Measurements from ENCODE around the gene DTD1.

DTD1 gene

GRCh38 chr20:18621004-18621403 is 33.1 kb downstream of the DTD1 start:
- H3K9ac ChIP-seq (ENCODE audit: low read depth, low read length): no peak overlapping the region
- no peaks in the 10 kb centered on the region for H3K27me3 ChIP-seq (ENCODE audit: control insufficient read depth, insufficient read depth, low read length)

GRCh38 chr20:18623156-18623910 is 35.5 kb downstream of the DTD1 start:
- no peak overlapping the region for H3K9ac ChIP-seq (ENCODE audit: low read depth, low read length)
- H3K27me3 ChIP-seq (ENCODE audit: control insufficient read depth, insufficient read depth, low read length): no peaks in the 10 kb centered on the region
- no peaks in the 10 kb centered on the region for H3K4me1 ChIP-seq (ENCODE audit: control insufficient read depth, insufficient read depth, low read length)
- no peak overlapping the region for H3K4me3 ChIP-seq (ENCODE audit: low read depth, low read length)
- H3K9me3 ChIP-seq (ENCODE audit: control insufficient read depth, insufficient read depth, low read length): no peaks in the 10 kb centered on the region
- no peaks in the 10 kb centered on the region for H3K36me3 ChIP-seq (ENCODE audit: control insufficient read depth, insufficient read depth, low read length)

More at GRCh38 chr20:18621004-18621403, 33.1 kb downstream of the DTD1 start:
- no peaks in the 10 kb centered on the region for H3K36me3 ChIP-seq (ENCODE audit: control insufficient read depth, insufficient read depth, low read length)
- H3K9me3 ChIP-seq (ENCODE audit: control insufficient read depth, insufficient read depth, low read length): no peaks in the 10 kb centered on the region
- no peaks in the 10 kb centered on the region for H3K4me1 ChIP-seq (ENCODE audit: control insufficient read depth, insufficient read depth, low read length)
- no peak overlapping the region for H3K4me3 ChIP-seq (ENCODE audit: low read depth, low read length)

DNA sequence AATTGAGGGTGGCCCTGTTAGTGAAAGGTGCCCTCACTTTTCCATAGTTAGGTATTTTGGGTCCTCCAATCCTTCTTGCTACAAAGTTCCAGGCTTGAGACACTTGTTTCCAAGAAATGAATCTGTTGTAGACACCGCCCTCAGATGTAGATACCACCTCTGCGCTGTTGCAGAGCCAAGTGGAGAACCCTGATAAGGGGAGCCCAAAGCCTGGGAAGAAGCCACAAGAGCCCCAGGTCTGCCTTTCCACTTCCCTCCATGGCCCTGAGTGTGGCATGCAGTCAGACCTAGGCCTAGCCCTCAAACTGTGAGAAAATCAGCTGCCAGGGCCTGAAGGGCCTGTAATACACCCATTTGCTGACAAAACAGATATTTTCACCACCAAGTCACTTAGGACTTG is 37.1 kb downstream of the DTD1 start:
- Histone ChIP-seq H3K36me3 (ENCODE audit: control insufficient read depth, insufficient read depth, low read length) (no peaks in the 10 kb centered on the region), H3K9ac (ENCODE audit: low read depth, low read length) (no peak overlapping the region), H3K27me3 (ENCODE audit: control insufficient read depth, insufficient read depth, low read length) (no peaks in the 10 kb centered on the region), H3K4me3 (ENCODE audit: low read depth, low read length) (no peak overlapping the region), H3K4me1 (ENCODE audit: control insufficient read depth, insufficient read depth, low read length) (no peaks in the 10 kb centered on the region), H3K9me3 (ENCODE audit: control insufficient read depth, insufficient read depth, low read length) (no peaks in the 10 kb centered on the region)

GRCh38 chr20:18625907-18626655 is 38.2 kb downstream of the DTD1 start:
- Histone ChIP-seq H3K9me3 (ENCODE audit: control insufficient read depth, insufficient read depth, low read length) (no peaks in the 10 kb centered on the region), H3K4me3 (ENCODE audit: low read depth, low read length) (no peak overlapping the region), H3K27me3 (ENCODE audit: control insufficient read depth, insufficient read depth, low read length) (no peaks in the 10 kb centered on the region), H3K4me1 (ENCODE audit: control insufficient read depth, insufficient read depth, low read length) (no peaks in the 10 kb centered on the region), H3K36me3 (ENCODE audit: control insufficient read depth, insufficient read depth, low read length) (no peaks in the 10 kb centered on the region), H3K9ac (ENCODE audit: low read depth, low read length) (no peak overlapping the region)

- Histone ChIP-seq H3K9me3 (ENCODE audit: control insufficient read depth, insufficient read depth, low read length) (no peaks in the 10 kb centered on the region), H3K4me3 (ENCODE audit: low read depth, low read length) (no peak overlapping the region), H3K4me1 (ENCODE audit: control insufficient read depth, insufficient read depth, low read length) (no peaks in the 10 kb centered on the region), H3K36me3 (ENCODE audit: control insufficient read depth, insufficient read depth, low read length) (no peaks in the 10 kb centered on the region), H3K9ac (ENCODE audit: low read depth, low read length) (no peak overlapping the region), H3K27me3 (ENCODE audit: control insufficient read depth, insufficient read depth, low read length) (no peaks in the 10 kb centered on the region)
Measured at GRCh38 chr20:18628330-18628920, 40.6 kb downstream of the DTD1 start.

- no peaks in the 10 kb centered on the region for H3K36me3 ChIP-seq (ENCODE audit: control insufficient read depth, insufficient read depth, low read length)
- no peaks in the 10 kb centered on the region for H3K9me3 ChIP-seq (ENCODE audit: control insufficient read depth, insufficient read depth, low read length)
- no peaks in the 10 kb centered on the region for H3K27me3 ChIP-seq (ENCODE audit: control insufficient read depth, insufficient read depth, low read length)
- H3K9ac ChIP-seq (ENCODE audit: low read depth, low read length): no peak overlapping the region
- no peak overlapping the region for H3K4me3 ChIP-seq (ENCODE audit: low read depth, low read length)
- no peaks in the 10 kb centered on the region for H3K4me1 ChIP-seq (ENCODE audit: control insufficient read depth, insufficient read depth, low read length)
Measured at GRCh38 chr20:18632196-18632789, 44.4 kb downstream of the DTD1 start.

DNA sequence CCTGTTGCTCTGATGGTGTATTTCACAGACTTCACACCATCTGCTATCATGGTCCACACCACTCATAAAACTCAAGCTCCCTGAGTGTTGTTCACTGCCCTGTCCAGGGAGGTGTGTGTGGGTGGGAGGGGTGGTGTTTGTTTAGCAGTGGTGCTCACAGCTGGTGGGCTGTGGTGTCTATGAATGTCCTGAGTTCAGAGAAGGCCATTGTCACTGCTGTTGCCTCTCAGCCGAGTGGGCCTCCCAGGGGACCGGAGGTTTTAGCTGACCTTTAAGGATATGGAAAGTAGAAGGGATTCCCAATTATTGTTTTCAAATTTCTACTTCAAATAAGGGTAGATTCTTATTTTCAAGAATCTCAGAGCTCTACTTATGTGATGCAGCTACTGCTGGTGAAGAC is 45.6 kb downstream of the DTD1 start:
- Histone ChIP-seq H3K4me1 (ENCODE audit: control insufficient read depth, insufficient read depth, low read length) (no peaks in the 10 kb centered on the region), H3K36me3 (ENCODE audit: control insufficient read depth, insufficient read depth, low read length) (no peaks in the 10 kb centered on the region), H3K27me3 (ENCODE audit: control insufficient read depth, insufficient read depth, low read length) (no peaks in the 10 kb centered on the region)

DNA sequence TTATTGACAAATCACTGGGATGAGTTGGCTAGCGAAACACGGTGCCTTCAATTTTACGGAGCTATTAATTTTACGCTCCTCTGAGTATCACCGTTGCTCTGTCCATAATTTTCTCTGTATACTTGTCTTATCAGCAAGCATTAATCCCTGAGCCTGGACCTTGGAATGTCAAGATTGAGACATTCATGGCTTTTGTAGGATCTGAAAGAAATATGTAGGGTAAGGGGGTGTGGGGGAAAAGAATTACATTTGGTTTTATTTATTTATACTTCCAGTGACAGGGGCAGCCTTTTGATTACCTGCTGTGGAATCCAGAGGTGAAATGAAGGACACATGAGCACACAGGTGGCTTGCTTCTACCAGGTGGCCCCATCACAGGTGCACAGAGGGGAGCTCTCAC is 46.6 kb downstream of the DTD1 start:
- no peaks in the 10 kb centered on the region for H3K27me3 ChIP-seq (ENCODE audit: control insufficient read depth, insufficient read depth, low read length)
- peaks cover 2% of the 10 kb centered on the region for H3K4me1 ChIP-seq (ENCODE audit: control insufficient read depth, insufficient read depth, low read length)
- H3K36me3 ChIP-seq (ENCODE audit: control insufficient read depth, insufficient read depth, low read length): no peaks in the 10 kb centered on the region
- H3K9ac ChIP-seq (ENCODE audit: low read depth, low read length): no peak overlapping the region
- no peaks in the 10 kb centered on the region for H3K9me3 ChIP-seq (ENCODE audit: control insufficient read depth, insufficient read depth, low read length)
- H3K4me3 ChIP-seq (ENCODE audit: low read depth, low read length): no peak overlapping the region

More for the DNA sequence above, 45.6 kb downstream of the DTD1 start:
- no peaks in the 10 kb centered on the region for H3K9me3 ChIP-seq (ENCODE audit: control insufficient read depth, insufficient read depth, low read length)
- H3K9ac ChIP-seq (ENCODE audit: low read depth, low read length): no peak overlapping the region
- H3K4me3 ChIP-seq (ENCODE audit: low read depth, low read length): no peak overlapping the region

DNA sequence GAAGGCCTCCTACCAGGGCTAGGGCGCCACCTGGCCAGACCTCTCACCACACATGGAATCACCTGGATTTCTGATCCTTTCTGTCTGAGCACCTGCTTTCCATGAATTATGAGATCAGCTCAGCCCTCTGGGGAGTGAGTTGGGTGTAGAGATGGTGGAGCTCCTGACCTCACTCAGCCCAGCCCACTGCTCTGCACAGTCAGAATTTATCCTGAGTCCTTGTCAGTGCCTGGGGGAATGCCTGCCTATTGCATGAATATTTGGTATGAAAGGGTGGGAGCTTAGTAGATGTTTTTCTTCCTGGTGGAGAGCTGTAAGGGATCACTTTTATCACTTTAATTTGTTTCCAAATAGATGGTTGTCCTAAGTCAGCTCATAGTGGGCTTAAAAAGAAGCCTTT is 47.5 kb downstream of the DTD1 start:
- Histone ChIP-seq H3K4me3 (ENCODE audit: low read depth, low read length) (no peak overlapping the region), H3K27me3 (ENCODE audit: control insufficient read depth, insufficient read depth, low read length) (no peaks in the 10 kb centered on the region), H3K9ac (ENCODE audit: low read depth, low read length) (no peak overlapping the region), H3K36me3 (ENCODE audit: control insufficient read depth, insufficient read depth, low read length) (no peaks in the 10 kb centered on the region), H3K4me1 (ENCODE audit: control insufficient read depth, insufficient read depth, low read length) (peaks cover 2% of the 10 kb centered on the region), H3K9me3 (ENCODE audit: control insufficient read depth, insufficient read depth, low read length) (no peaks in the 10 kb centered on the region)

DNA sequence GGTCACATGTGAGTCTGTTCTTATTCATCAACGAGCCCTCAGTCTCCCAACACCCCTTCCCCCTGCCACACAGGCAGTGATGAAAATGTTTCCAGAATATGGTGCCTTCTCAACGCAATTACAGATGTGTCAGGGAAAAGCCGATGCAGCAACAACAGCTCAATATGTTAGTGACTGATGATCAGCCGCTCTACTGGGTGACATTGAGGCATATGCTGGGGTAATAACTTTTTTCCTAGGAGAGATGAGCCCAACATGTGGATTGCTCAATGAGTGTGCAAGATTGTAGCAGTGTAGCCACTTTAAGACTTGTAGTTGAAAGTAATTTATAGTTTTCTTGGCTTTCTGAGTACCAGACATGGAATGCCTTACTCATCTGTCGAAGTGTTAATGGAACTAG is 49.4 kb downstream of the DTD1 start:
- peaks cover 2% of the 10 kb centered on the region for H3K4me1 ChIP-seq (ENCODE audit: control insufficient read depth, insufficient read depth, low read length)
- no peaks in the 10 kb centered on the region for H3K27me3 ChIP-seq (ENCODE audit: control insufficient read depth, insufficient read depth, low read length)
- H3K9me3 ChIP-seq (ENCODE audit: control insufficient read depth, insufficient read depth, low read length): no peaks in the 10 kb centered on the region
- no peak overlapping the region for H3K9ac ChIP-seq (ENCODE audit: low read depth, low read length)
- H3K36me3 ChIP-seq (ENCODE audit: control insufficient read depth, insufficient read depth, low read length): no peaks in the 10 kb centered on the region
- no peak overlapping the region for H3K4me3 ChIP-seq (ENCODE audit: low read depth, low read length)

DNA sequence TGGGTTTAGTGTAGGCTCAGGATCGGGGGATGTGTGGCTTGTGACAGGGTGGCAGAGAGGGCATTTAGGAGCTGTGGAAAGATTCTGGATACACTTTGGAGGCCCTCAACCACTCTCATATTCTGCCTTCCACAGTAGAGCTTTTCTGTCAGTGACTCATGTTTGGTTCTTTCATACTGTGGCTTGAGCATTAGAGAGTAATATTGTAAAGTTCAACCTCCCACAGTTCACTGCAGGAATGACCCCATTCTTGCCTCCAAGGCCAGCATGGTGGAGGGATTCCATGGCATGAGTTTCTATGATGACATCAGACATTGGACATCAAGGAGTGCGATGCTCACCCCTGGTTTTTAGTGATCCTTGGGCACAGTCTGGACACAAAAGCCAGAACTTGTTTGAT is 50.9 kb downstream of the DTD1 start:
- Histone ChIP-seq H3K4me3 (ENCODE audit: low read depth, low read length) (no peak overlapping the region), H3K4me1 (ENCODE audit: control insufficient read depth, insufficient read depth, low read length) (peaks cover 2% of the 10 kb centered on the region), H3K27me3 (ENCODE audit: control insufficient read depth, insufficient read depth, low read length) (no peaks in the 10 kb centered on the region), H3K36me3 (ENCODE audit: control insufficient read depth, insufficient read depth, low read length) (no peaks in the 10 kb centered on the region), H3K9ac (ENCODE audit: low read depth, low read length) (no peak overlapping the region), H3K9me3 (ENCODE audit: control insufficient read depth, insufficient read depth, low read length) (no peaks in the 10 kb centered on the region)

Measured in iPS-15b (cell line).